Activated CD8-positive, alpha-beta memory T cell treated with anti-CD3 and anti-CD28 coated beads for 4 hours (primary cell): ENCODE results near the gene PROKR2.

ENCODE experiments used
- DNase-seq, 2 donors: peaks; one replicate each; pipeline ENCODE4 v3.0.0-alpha.2; 2020; ENCODE audit warnings: low read depth in 2 of 2

PROKR2 gene

GRCh38 chr20:5282561-5282960 lies 34.2 kb downstream of the PROKR2 start:
- no peak for DNase-seq

DNA sequence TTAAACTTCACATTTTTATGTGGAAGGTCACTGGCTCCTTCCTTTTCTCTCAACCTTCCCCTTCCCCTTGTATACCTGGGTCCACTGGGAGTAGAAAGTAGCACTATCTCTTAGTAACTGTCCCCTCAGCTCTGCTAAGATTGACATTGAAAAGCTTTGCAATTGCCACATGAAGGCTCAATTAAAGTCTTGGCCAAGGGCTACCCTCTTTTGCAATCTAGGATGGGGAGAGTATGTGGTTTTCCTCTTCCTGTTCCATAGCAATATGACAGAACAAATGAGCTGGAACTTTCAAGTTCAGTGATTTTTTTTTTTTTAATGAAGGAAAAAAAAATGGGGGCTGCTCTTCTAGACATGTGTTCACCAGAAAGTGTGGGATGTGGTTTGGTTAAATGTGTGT lies 37.1 kb downstream of the PROKR2 start:
- no peak for DNase-seq

DNA sequence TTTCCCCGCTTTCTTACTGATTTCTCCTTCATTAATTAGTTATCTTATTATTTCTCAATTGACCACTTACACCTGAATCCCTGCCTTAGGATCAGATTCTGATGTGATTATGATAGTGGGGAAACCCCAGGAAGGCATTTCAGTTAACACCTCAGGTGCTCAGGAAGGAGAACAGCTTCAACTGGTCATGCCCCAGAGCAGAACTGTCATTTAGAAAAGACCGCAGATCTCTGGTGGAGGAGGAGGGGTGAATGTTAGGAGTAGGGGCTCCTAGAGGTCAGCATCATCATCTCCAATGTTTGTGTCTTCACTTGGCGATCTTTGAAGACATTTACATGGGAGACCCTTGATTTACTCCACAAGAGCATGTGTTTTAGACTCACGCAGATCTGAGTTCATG lies 44.5 kb downstream of the PROKR2 start:
- no peak for DNase-seq

GRCh38 chr20:5270603-5271002 lies 46.2 kb downstream of the PROKR2 start:
- DNase-seq = no peak

- no peak for DNase-seq
Measured at GRCh38 chr20:5268449-5268848, 48.3 kb downstream of the PROKR2 start.

- DNase-seq = no peak
Measured at GRCh38 chr20:5267092-5267491, 49.7 kb downstream of the PROKR2 start.
